Prostate gland (tissue), 2 donors: ENCODE data around the gene RPL35. TPM values are rescaled to one million over a fixed set of nuclear protein-coding genes. Genes with fewer than 3 reads are reported as not detected.
A peak's percentile ranks its signal among the peaks of the same experiment; 100 is the strongest.

Experiments used
- DNase-seq: peaks from one replicate; pipeline ENCODE4 v3.0.0-alpha.2; 2019; ENCODE audit warnings: low spot score
- H3K27ac ChIP-seq, 2 donors: fragments of 200-600 bp; sonication (generic); 2 replicates each; pipeline ENCODE4 v1.5.1; 2017 to 2019
- H3K27me3 ChIP-seq: fragments of 200-600 bp; sonication (generic); replicated peaks from 2 replicates; pipeline ENCODE4 v1.5.1; 2019; ENCODE audit not compliant: insufficient read depth
- H3K36me3 ChIP-seq, 2 donors: fragments of 200-600 bp; sonication (generic); 1 replicate in 1 of 2; 2 replicates in 1 of 2; pipeline versions ENCODE4 v1.5.1 to v1.8.1; 2017 to 2019
- H3K4me1 ChIP-seq: fragments of 200-600 bp; sonication (generic); replicated peaks from 2 replicates; pipeline ENCODE4 v1.5.1; 2019
- H3K4me3 ChIP-seq, 2 donors: fragments of 200-600 bp; sonication (generic); 2 replicates each; pipeline ENCODE4 v1.5.1; 2017 to 2019
- H3K9me3 ChIP-seq: fragments of 200-600 bp; sonication (generic); 2 replicates; pipeline ENCODE4 v1.5.1; 2017
- POLR2A ChIP-seq: fragments of 450-650 bp; IDR thresholded peaks from one replicate; pipeline ENCODE4 v1.6.1; 2016; ENCODE audit warnings: antibody characterized with exemption, mild to moderate bottlenecking
- POLR2AphosphoS5 ChIP-seq: sonication (generic); formaldehyde crosslinking; IDR thresholded peaks from one replicate; pipeline ENCODE4 v1.6.1; 2017; ENCODE audit warnings: antibody characterized with exemption
- WGBS: methylation state at CpG from one replicate; pipeline ENCODE4 v1.1.5; 2018; 5-methylcytosine and 5-hydroxymethylcytosine counted together
- intact Hi-C: fragments of 100-400 bp; cut with DNase I; formaldehyde crosslinking; loops from one replicate; pipeline ENCODE4 v1.14.2; 2022
- total RNA-seq, 2 donors: library from RNA; depleted of rRNA; stranded (reverse); fragments of >200 nt; gene quantifications; one replicate each; pipeline ENCODE4 v1.1.0, GENCODE V29; 2016
- TF ChIP-seq, protein P1 (sequence below), 4 experiments: fragments of 200-600 bp in 2 of 4; fragments of 450-650 bp in 2 of 4; sonication (generic) in 2 of 4; IDR thresholded peaks; 1 replicate in 3 of 4; 2 replicates in 1 of 4; pipeline ENCODE4 v1.5.1; 2016 to 2019; ENCODE audit warnings: antibody characterized with exemption in 4 of 4, mild to moderate bottlenecking in 2 of 4, moderate library complexity in 2 of 4

The RPL35 gene
- total RNA-seq, 2 donors from 2014 or later = 1,539 to 2,854 TPM

DNA sequence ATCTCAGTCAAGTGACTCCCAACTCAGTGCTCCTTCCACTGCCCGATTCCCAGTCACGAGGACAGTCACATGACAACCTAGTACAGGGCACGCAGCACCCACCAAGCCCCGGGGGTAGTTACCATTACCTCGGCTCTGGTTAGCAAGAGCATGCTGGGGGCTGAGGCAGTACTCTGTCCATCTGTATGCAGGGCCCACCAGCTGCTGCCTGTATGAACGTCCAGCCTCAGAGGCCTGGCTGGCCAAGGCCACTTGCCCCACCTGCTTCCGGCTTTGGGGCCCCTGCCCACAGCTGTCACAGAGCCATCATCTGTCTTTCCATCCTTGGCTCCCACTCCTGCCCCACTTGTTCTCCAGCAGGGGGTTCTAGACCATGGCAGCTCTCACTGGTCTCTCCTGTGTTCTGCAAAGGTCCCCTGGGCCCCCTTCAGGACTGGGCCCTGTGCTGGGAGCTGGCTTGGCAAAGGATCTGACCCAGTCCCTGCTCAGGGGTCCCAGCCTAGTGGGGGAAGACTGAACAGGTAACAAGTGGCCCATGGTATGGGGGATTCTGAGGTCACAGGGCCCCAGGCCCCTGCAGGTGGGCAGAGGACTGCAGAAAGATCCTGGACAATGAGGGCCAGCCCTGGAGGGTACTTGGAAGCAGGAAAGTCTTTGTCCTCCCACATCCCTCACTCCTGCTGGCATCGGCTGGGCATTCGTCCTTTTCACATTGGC, 3.3 kb downstream of the RPL35 start:
- H3K4me1 ChIP-seq = peaks cover 9% of the 10 kb centered on the region
- 73% methylated on average over 9 of the region's 9 CpGs for WGBS
- H3K27ac ChIP-seq = no peak overlapping the region
- H3K36me3 ChIP-seq = peaks cover 8 to 20% of the 10 kb centered on the region in 2 donors
- intact Hi-C loops = loop anchor here (10.0 kb wide), 1 partner anchor 516 kb away; no protein-coding TSS in a partner anchor
- H3K27me3 ChIP-seq = no peaks in the 10 kb centered on the region
- no peak for DNase-seq
- no peaks in the 10 kb centered on the region for H3K9me3 ChIP-seq
- no peak overlapping the region for H3K4me3 ChIP-seq
- no peak for TF ChIP-seq POLR2AphosphoS5
- TF ChIP-seq, protein P1, sequence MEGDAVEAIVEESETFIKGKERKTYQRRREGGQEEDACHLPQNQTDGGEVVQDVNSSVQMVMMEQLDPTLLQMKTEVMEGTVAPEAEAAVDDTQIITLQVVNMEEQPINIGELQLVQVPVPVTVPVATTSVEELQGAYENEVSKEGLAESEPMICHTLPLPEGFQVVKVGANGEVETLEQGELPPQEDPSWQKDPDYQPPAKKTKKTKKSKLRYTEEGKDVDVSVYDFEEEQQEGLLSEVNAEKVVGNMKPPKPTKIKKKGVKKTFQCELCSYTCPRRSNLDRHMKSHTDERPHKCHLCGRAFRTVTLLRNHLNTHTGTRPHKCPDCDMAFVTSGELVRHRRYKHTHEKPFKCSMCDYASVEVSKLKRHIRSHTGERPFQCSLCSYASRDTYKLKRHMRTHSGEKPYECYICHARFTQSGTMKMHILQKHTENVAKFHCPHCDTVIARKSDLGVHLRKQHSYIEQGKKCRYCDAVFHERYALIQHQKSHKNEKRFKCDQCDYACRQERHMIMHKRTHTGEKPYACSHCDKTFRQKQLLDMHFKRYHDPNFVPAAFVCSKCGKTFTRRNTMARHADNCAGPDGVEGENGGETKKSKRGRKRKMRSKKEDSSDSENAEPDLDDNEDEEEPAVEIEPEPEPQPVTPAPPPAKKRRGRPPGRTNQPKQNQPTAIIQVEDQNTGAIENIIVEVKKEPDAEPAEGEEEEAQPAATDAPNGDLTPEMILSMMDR (IDR thresholded peaks at IDR 0.05) = no peak
- no peak for TF ChIP-seq POLR2A

DNA sequence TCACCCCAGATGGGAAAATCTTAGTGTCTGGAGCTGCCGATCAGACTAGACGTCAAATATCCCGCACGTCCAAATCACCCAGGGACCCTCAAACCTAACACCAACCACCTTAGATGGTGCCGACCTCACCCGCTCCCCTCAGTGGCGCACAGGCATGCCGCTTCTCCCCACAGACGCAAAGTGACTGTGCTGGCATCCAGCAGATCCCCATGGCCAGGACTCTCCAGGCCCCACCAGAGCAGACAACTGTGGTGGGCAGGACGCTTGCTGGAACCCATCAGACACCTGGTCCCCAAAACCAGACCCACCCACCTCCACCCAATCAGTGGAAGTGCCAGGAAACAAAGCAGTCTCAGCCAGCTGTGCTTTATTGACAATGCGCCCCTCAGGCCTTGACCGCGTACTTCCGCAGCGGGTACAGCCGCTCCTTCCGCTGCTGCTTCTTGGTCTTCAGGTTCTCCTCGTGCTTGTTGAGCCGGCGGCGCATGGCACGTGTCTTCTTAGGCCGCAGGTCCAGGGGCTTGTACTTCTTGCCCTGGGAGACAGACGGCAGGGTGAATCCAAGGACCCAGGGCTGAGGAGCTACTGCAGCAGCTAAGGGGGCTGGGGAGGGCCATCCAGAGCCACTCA, 4.1 kb downstream of the RPL35 start:
- Histone ChIP-seq H3K27me3 (no peaks in the 10 kb centered on the region), H3K36me3 (peaks cover 8 to 20% of the 10 kb centered on the region in 2 donors), H3K4me3 (no peak overlapping the region), H3K9me3 (no peaks in the 10 kb centered on the region), H3K27ac (no peak overlapping the region), H3K4me1 (peaks cover 11% of the 10 kb centered on the region)
- DNase-seq = no peak
- intact Hi-C loops = loop anchor here (10.0 kb wide), 1 partner anchor 517 kb away; no protein-coding TSS in a partner anchor
- no peak for TF ChIP-seq POLR2A
- WGBS = 79% methylated on average over 24 of the region's 24 CpGs

DNA sequence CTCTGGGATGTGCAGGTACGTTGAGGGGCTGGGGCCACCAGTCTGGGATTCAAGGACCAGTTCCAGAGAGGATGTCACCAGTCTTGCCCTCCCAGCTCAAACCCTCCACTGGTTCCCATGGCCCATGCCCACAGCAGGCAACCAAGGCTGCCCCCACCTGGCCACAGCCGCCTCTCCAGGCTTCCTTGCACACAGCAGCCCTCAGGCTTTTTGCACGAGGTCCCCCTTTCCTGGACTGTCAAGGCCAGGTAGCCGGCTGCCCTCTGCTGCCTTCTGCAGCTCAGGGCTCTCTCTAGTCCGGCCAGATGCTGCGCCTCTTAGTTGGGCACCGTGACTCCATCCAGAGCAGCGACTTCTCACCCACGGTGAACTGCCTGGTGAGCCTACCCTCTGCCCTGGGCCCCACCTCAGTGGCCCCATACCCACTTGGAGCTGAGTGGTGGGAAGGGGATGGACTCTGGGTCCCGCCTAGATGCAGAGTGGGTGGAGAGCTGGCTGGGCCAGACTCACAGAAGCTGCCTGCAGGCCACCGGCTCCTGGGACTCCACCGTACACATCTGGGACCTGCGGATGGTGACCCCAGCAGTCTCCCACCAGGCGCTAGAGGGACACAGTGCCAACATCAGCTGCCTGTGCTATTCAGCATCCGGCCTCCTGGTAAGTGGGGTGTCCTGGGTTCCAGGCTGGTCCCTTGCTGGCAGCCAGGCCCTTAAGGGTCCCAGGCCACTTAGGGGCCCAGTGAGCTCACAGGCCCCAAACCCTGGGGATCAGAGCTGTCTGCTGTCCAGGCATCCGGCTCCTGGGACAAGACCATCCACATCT, 5.6 kb downstream of the RPL35 start:
- H3K9me3 ChIP-seq = no peaks in the 10 kb centered on the region
- no peaks in the 10 kb centered on the region for H3K27me3 ChIP-seq
- H3K4me1 ChIP-seq = peaks cover 11% of the 10 kb centered on the region
- no peak for TF ChIP-seq POLR2A
- TF ChIP-seq, protein P1 (IDR thresholded peaks at IDR 0.05) = peak in 1 of 4 experiments; percentile 33
- TF ChIP-seq POLR2AphosphoS5 = no peak
- DNase-seq = no peak
- peaks cover 8 to 20% of the 10 kb centered on the region in 2 donors for H3K36me3 ChIP-seq
- 60% methylated on average over 13 of the region's 16 CpGs for WGBS
- no peak overlapping the region for H3K27ac ChIP-seq
- H3K4me3 ChIP-seq = no peak overlapping the region
- intact Hi-C loops = loop anchor here (10.0 kb wide), 1 partner anchor 519 kb away; no protein-coding TSS in a partner anchor

DNA sequence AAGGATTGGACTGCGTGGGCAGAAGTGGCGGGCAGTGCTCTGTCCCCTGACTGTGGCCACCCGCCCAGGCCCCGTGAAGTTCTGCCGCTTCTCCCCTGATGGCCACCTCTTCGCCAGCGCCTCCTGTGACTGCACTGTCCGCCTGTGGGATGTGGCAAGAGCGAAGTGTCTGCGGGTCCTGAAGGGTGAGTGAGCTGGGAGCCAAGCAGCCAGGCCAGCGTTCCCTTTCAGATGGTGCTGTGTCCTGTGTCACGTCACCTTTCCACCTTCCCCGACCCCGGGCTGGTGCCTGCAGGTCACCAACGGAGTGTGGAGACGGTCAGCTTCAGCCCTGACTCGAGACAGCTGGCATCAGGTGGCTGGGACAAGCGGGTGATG, 6.2 kb downstream of the RPL35 start:
- TF ChIP-seq POLR2AphosphoS5 = no peak
- TF ChIP-seq POLR2A = no peak
- DNase-seq = no peak
- Histone ChIP-seq H3K4me3 (no peak overlapping the region), H3K9me3 (no peaks in the 10 kb centered on the region), H3K36me3 (peaks cover 8 to 16% of the 10 kb centered on the region in 2 donors), H3K27me3 (no peaks in the 10 kb centered on the region), H3K27ac (no peak overlapping the region), H3K4me1 (peaks cover 9% of the 10 kb centered on the region)
- WGBS = 86% methylated on average over 17 of the region's 18 CpGs
- intact Hi-C loops = loop anchor here (10.0 kb wide), 1 partner anchor 519 kb away; no protein-coding TSS in a partner anchor

DNA sequence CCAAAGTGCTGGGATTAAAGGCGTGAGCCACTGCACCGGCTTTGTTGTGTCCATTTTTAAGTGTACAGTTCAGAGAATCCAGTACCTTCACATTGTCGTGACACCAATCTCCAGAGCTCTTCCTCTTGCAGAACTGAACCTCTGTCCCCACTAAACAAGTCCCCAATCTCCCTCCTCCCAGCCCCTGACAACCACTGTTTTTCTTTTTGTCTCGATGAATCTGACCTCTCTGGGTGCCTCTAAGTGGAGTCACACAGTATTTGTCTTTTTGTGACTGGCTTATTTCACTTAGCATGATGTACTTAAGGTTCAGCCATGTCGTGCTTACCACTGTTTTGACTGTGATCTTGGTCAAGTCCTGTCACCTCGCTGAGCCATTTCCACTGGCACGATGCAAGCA, 6.9 kb downstream of the RPL35 start:
- Histone ChIP-seq H3K36me3 (peaks cover 8 to 12% of the 10 kb centered on the region in 2 donors), H3K4me1 (peaks cover 4% of the 10 kb centered on the region), H3K27ac (no peak overlapping the region), H3K9me3 (no peaks in the 10 kb centered on the region), H3K27me3 (no peaks in the 10 kb centered on the region), H3K4me3 (no peak overlapping the region)
- TF ChIP-seq POLR2AphosphoS5 = no peak
- TF ChIP-seq, protein P1 (IDR thresholded peaks at IDR 0.05) = no peak
- no peak for TF ChIP-seq POLR2A
- no peak for DNase-seq
- WGBS = 72% methylated on average over 7 of the region's 7 CpGs
- intact Hi-C loops = loop anchor here (10.0 kb wide), 1 partner anchor 520 kb away; no protein-coding TSS in a partner anchor
